GM12872 (cell line): ENCODE data around the gene CCT6B.

ENCODE experiments used
- TF ChIP-seq, protein P1 (sequence below): IDR thresholded peaks from 3 replicates; pipeline ENCODE4 v1.5.1; 2011; ENCODE audit warnings: low read depth, mild to moderate bottlenecking, low read length, moderate library complexity; ENCODE audit not compliant: insufficient read depth

CCT6B gene

DNA sequence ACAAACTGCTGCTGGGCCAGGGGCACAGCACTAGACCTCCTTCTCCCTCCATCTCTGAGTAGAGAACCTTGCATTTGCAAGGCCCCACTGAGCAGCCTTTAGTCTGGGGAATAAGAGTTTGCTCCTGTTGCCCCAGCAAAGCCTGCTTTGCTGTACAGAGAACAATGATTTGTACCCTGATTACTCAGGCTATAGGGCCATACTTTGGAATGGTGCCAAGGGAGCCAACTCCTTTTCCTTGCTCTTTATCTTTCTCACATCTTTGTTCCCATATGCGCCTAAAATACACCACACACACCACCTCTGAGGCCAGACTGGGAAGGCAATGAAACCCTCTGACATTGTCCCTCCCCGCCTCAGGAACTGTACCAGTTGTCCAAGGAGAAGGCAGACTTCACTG lies 40.3 kb upstream of the CCT6B start:
- TF ChIP-seq, protein P1, sequence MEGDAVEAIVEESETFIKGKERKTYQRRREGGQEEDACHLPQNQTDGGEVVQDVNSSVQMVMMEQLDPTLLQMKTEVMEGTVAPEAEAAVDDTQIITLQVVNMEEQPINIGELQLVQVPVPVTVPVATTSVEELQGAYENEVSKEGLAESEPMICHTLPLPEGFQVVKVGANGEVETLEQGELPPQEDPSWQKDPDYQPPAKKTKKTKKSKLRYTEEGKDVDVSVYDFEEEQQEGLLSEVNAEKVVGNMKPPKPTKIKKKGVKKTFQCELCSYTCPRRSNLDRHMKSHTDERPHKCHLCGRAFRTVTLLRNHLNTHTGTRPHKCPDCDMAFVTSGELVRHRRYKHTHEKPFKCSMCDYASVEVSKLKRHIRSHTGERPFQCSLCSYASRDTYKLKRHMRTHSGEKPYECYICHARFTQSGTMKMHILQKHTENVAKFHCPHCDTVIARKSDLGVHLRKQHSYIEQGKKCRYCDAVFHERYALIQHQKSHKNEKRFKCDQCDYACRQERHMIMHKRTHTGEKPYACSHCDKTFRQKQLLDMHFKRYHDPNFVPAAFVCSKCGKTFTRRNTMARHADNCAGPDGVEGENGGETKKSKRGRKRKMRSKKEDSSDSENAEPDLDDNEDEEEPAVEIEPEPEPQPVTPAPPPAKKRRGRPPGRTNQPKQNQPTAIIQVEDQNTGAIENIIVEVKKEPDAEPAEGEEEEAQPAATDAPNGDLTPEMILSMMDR: no peak

DNA sequence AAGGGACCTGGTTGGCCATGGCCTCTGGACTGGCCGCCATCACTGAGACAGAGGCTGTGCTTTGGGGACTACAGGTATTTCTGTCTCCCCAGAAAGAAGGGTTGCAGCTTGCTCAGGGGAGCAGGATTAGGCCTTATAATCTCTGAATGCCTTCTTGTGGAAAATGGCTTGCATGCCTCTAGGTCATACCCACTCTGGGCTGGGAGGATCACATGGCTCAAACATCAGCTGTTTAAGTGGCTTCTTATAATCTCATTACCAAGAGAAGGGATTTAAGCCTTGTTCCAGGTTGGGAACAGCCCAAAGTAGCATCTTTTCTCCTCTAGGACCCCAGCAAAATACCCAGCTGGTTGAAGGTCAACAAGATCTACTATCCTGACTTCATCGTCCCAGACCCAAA lies 38.2 kb upstream of the CCT6B start:
- TF ChIP-seq, protein P1: no peak

DNA sequence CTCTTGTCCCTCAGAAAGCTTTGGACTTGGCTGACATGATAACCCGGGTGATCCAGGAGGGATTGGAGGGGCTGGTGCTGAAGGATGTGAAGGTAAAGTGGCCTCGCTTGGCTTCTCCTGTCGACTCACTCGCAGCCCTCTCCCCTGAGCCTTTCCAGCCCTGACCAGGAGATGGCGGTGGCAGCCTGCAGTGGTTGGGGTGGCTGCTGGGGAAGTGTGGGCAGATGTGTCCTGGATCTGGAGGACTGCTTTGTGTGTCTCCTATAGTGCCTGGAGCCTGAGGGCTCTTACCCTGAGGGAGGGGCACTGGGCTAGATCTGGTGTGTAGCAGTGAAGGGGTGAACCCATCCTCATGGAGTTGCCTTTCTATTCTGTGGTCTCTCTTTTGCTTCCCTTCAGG lies 36.9 kb upstream of the CCT6B start:
- TF ChIP-seq, protein P1: peak; percentile 96

DNA sequence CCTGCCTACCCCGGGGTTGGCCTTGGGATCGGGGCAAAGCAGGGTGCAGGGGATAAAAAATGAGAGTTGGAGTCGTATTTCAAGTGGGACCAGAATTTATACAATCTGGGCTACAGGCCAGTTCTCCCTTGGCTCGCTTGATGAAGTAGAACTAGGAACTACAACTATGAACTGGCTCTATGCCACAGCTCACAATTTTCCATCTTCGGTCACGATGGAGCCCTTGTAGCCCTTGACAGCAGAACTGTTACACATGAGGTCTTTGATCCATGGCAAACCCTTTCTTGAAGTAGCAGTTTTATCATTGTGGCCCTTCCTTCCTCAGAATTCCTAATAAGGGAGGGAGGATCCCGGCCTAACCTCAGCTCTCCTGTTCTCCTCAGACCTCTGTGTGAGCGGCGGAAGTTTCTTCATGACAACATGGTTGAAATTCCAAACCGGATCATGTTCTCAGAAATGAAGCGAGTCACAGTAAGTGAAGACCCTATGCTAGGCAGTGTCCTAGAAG lies 36.1 kb upstream of the CCT6B start:
- TF ChIP-seq, protein P1: no peak

DNA sequence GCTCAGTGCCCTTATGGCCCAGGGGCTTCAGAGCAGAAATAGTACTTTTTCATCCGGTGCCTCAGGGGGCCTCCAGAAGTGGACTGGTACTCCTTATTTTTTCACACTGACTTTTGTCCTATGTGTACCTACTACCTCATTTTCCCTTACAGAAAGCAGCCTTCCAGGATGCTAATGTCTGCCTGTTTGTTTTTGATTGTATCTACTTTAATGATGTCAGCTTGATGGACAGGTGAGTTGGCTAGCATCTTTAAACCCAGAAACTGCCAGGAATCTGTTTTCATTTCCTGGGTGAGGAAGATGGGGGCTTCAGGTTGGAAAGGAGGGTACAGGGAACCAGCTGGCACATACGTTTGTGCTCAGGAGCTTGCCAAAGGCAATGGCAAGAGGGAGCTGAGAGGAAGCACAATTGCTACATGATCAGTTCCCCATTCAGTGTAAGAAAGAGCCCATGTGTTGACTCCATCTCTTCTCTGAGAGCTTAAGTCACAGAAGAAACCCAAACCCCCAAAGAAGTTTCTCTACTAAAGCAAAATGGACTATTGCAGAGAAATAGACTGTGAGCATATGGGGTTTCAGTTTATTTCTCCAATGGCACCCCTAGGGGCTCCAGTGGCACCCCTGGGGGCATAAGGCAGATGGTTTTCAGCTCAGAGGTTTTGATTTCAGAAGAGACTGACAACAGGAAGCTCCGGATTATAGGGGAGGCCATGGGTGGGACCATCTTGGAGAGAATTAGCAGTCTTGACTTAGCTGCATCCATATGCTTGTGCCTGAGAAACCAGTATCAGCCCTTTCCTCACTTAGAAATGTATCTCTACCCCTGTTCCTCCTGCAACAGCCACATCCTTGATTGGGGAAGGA lies 35.4 kb upstream of the CCT6B start:
- TF ChIP-seq, protein P1: no peak

DNA sequence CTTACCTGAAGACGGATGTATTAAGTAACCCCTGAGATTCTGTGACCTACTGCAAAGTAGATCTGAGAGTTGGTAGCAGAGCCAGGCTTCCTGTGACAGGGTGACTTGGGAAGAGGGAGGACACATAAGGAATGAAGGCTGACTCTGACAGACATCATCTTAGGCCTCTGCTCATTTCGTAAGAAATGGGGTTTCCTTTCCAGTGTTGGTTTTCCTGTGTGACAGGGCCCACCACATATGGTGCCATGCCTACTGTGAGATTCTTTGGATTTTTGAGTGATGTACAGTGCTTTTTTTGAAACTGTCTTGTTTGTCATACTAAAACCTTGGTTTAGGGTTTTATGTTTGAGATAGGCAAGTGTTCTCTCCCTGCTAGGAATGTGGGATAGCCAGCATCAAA lies 31.8 kb upstream of the CCT6B start:
- TF ChIP-seq, protein P1: no peak

DNA sequence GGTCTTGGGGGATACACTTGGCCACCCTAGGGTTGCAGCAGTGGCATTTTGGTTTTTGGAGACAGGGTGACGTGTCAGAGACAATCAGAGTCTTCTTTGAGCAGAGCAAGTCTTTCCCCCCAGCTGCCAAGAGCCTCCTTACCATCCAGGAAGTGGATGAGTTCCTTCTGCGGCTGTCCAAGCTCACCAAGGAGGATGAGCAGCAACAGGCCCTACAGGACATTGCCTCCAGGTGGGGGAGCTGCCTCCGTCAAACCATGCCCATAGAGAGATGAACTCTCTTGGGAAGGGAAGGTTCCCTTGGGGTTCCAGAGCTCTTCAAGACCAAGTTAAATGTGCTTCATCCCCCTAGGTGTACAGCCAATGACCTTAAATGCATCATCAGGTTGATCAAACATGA lies 30.3 kb upstream of the CCT6B start:
- TF ChIP-seq, protein P1: no peak
